GF-D8 (cell line): ENCODE measurements around the gene PDZK1.
"Not testable (repeated sequence)": the region's sequence is repeated elsewhere in the genome, so short reads cannot be mapped to it uniquely, and the experiment has no call there.

ENCODE experiments used
- DNase-seq: peaks from one replicate; lab custom pipeline; 2025; lab: John Stamatoyannopoulos, UW

PDZK1 gene

DNA sequence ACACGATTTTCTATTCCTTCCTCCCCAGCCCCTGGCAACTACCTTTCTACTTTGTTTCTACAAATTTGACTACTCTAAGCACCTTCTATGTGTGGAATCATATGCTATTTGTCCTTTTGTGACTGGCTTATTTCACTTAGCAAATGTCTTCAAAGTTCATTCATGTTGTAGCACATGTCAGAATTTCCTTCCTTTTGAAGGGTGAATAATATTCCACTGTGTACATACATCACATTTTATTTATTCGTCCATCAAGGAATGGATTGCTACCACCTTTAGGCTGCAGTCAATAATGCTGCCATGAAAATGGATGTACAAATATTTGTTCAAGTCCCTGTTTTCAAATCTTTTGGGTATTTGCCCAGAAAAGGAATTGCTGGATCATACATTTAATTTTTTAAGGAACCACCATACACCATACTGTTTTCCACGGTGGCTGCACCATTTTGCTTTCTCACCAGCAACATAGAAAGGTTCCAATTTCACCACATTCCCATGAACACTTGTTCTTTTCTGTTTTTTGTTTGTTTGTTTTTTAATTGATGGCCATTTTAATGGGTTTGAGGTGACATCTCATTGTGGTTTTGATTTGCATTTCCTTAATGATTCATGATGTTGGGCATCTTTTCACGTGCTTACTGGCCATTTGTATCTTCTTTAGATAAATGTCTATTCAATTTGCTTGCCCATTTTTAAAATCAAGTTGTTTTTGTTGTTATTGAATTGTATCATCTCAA lies 3.3 kb upstream of the PDZK1 start:
- DNase-seq = no peak

DNA sequence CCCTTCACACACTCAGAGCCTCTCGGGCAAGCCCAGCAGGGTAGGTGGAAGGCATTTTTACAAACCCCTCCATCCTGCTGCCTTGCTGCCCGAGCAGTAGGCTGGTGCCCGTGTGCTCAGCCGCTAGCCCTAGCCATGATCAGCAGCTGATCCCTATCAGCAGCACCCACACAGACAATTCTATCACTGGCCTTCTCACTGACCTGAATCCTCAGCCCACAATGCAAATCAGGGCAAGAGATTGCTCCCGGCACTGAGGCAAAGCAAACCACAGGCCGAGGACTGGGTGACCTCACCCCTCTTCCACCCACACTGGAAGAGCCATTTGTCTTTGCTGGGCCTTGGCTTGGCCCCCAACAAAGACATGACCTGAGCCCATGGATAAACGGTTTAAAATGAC lies 895 bp upstream of the PDZK1 start:
- no peak for DNase-seq

- no peak for DNase-seq
These were observed 993 bp downstream of the PDZK1 start for GRCh38 chr1:145706086-145706664.

- no peak for DNase-seq
These were observed 1.5 kb downstream of the PDZK1 start for GRCh38 chr1:145705622-145706021.

- no peak for DNase-seq
These were observed 4.3 kb downstream of the PDZK1 start for GRCh38 chr1:145702826-145703225.

DNA sequence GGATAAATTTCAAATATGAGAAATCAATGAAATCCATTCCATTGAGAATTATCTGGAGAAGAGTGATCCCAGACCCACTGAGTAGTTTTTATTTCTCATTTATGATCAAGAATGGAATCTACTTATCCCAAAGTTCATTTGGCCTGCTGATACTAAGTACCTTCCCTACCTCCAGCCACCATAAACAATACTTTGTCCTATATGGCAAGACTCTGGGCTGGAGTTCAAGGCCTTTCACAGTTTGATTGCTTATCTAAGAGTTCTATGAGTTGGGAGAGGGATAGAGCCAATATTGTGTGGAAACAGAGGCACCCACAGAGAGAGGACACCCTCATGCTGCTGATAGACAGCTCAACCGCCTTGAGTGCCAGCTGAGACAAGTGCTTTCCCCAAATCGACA lies 5.1 kb downstream of the PDZK1 start:
- no peak for DNase-seq

DNA sequence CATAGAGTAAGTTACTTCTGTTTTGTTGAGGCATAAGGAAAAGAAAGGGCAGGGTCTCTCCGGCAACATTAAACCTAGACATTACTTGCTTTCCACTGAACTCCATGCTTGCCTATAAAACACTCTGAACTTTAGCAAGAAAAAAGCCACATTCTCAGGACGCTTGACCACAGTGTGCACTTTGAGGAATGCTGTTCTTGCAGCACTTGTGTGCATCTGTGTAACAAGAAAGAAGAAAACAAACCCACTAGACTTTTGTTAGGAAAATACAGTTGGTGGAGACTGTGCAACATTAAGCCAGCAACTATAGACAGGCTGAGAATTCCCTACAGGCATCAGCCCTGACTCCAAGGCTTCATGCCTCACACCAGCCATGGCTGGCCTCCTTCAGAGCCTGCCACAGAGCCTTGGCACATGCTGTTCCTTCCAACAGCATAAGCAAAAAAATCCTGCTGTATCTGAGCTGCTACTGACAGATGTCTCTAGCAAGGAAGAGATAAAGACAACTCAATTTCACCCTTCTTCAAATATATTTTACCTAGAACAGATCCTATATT lies 5.8 kb downstream of the PDZK1 start:
- DNase-seq = no peak

DNA sequence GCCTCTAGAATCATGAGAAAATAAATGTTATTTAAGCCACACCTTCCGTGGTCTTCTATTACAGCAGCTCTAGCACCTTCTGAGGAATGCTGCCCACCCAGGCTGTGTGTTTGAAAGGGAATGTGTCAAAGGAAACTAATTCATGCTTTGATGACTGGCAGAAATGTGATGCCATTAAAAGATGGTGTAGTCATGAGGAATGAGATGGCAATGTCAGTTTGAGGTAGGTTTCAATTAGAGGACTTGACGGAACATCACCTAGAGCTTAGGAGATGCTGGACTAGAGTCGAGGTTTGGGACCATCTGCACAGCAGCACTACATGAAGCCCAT lies 10.6 kb downstream of the PDZK1 start:
- no peak for DNase-seq

- no peak for DNase-seq
These were observed 11.1 kb downstream of the PDZK1 start for GRCh38 chr1:145695821-145696629.

DNA sequence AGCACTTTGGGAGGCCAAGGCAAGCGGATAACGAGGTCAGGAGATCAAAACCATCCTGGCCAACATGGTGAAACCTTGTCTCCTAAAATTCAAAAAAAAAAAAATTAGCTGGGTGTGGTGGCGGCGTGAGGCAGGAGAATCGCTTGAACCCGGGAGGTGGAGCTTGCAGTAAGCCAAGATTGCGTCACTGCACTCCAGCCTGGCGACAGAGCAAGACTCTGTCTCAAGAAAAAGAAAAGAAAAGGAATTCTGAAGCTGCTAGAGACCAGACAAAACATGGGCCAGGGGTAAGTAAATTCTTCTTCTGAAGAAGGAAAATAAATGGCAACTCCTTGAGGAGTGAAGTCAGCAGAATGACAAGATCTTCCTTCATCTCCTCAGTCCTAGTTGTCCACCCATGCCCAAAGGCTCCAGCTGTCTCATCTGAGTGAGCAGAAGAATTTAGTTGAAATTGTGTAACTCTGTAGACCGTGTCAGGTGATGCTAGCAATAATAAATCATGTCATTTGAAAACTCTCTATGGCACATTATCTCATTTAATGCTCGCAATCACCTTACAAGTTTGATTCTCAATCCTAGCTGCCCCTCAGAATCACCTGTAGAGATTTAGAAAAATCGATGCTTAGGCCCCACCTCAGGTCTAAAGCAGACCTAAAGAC lies 14.3 kb downstream of the PDZK1 start:
- DNase-seq = no peak

DNA sequence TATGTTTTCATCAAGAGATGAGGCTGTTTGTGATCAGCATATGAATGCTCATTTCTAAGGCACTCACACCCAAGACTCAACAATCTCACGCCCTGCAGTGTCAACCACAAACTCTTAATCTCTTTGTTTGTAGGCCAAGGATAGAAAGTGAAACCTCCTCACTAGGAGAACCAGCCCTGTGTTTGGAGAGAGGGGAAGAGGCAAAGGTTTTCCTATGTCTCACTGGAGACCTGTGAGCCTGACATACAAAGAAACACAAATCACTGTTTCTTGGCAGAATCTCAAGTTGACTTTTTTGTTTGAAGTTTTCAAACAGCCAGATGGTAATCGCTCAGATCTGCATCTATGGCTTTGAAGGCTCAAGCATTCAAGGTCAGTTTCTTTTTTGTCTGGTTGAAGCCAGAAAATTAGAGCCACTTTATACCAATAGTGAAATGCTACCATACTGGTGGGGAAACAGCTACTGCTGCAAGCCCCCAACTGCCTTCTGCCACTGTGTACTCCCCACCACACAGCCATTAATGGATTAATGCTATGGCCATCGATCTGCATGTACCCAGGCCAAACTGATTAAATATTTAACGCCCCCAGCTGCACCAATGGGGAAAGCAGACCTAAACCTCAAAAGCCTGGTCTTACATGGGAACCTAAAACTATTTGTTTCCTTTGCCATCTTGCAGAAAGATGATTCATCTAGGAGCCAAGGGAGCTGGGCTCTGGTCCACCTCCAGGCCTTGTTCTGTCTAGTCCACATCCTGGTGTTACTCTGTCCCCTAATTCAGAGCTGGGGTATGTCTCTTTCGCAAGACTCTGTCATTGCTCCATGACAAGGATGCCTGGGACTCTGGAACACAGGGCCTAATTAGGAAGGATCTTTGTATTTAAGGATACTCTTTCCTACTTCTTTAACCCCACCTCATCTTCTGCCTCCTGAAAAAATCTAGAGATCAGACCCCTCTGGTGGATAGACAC lies 16.3 kb downstream of the PDZK1 start:
- DNase-seq = no peak

GRCh38 chr1:145689922-145690321 lies 17.2 kb downstream of the PDZK1 start:
- DNase-seq = no peak

DNA sequence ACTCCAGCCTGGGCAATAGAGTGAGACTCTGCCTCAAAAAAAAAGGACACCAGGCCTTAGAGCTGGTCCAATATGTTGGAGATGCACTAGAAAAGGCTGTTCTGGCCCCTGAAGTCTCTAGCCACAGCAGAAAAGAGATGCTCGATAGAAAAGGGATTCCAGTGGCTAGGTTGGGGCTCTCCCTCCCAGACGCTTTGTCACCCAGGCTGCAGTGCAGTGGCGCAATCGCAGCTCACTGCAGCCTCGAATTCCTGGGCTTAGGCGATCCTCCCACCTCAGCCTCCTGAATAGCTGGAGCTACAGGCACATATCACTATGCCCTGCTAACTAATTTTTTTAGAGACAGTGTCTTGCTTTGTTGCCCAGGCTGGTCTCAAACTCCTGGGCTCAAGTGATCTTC lies 18.2 kb downstream of the PDZK1 start:
- no peak for DNase-seq

DNA sequence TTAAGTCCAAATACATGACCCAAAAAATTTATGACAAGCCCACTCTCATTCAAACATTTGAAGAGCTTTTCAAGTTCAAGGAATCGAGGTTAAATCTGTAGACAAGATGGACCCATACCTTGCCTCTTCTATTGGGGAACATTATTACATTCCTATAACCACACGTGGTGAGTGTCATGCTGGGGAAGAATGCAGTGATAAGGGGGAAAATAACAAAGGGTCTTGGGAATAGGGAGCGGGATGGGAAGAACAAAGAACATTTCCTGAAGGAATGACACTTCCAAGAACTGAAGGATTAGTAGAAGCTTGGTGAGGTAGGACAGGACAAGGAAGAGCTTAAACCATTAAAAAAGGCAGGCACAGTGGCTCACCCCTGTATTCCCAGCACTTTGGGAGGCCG lies 18.8 kb downstream of the PDZK1 start:
- DNase-seq = no peak

DNA sequence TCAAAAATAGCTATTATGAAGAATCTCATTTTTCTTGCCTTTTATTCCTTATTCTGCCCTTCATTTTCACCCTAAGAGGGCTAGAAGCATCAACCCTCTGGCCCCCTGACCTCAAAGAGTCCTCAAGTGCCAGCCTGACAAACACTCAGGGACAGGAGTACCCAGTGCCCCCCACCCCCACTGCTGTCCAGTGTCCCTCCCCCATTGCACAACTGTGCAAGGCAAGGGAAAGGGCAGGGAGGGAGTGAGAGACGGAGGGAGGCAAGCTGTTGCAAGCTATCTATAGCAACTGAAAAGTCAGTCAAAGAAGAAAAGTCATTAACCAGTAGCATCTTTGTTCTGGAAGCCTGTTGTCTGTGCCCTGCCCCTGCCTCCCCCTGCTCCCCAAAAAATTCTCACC lies 21.1 kb downstream of the PDZK1 start:
- not testable (repeated sequence) for DNase-seq

- DNase-seq = not testable (repeated sequence)
These were observed 22.3 kb downstream of the PDZK1 start for GRCh38 chr1:145684858-145685257.

- DNase-seq = not testable (repeated sequence)
These were observed 34.0 kb downstream of the PDZK1 start for GRCh38 chr1:145673217-145673616.

- DNase-seq = not testable (repeated sequence)
These were observed 36.0 kb downstream of the PDZK1 start for GRCh38 chr1:145670995-145671745.

- DNase-seq = not testable (repeated sequence)
These were observed 42.2 kb downstream of the PDZK1 start for GRCh38 chr1:145665015-145665414.

DNA sequence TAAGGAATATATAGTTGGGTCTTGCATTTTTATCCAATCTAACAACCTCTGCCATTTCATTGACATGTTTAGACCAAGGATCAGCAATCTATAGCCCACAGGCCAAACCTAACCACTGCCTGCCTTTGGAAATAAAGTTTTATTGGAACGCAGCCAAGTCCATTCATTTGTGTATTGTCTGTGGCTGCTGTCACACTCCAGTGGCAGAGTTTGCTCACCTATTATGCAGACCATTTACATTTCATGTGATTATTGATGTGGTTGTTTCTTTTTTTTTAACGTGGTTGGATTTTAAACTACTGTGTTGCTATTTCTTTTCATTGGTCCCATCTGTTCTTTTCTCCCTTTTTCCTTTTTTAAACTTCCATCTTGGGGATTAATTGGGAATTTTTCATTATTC lies 44.7 kb downstream of the PDZK1 start:
- DNase-seq = not testable (repeated sequence)
